GM12801 (cell line): ENCODE measurements around the gene ATF3.

Experiments
- CTCF ChIP-seq: IDR thresholded peaks from one replicate; pipeline ENCODE4 v1.5.1; 2011; ENCODE audit warnings: control low read depth; ENCODE audit not compliant: insufficient read length; ENCODE audit errors: extremely low read depth

The ATF3 gene

DNA sequence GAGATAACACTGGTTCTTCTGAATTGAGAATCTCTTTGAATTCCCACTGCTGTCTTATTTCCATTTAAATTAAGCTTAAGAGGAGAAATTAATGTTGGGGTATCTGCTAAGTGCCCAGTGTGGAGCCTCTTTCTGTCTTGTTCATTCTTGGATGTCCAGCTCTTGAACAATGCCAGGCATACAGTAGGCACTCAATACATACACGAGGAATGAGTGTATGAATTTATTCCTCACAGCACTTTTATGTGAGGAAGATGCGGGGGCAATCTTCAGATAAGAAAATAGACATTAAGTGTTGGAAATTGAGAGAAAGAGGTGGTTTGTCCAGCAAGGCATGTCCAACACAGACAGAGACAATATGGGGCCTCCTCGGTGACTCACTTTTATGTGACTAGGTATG lies 11.8 kb upstream of the ATF3 start:
- no peak for TF ChIP-seq CTCF

DNA sequence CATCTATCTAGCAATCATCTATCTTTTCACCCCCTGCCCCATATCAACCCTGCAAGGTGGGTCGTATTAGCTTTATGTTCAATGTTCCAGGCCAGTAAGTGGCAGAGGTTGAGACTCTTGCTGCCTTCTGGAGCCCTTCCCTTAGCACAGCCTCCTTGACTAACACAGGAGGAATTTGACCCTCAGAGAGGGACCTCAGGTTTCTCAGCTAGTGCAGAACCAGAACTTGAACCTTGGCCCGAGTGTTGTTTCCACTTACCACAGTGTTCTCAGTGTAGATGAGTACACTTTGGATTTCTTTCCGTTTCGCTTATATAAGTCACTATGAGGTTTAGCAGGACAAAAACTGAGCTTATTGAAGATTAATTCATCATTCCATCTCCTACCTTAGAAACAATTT lies 11.1 kb upstream of the ATF3 start:
- no peak for TF ChIP-seq CTCF

DNA sequence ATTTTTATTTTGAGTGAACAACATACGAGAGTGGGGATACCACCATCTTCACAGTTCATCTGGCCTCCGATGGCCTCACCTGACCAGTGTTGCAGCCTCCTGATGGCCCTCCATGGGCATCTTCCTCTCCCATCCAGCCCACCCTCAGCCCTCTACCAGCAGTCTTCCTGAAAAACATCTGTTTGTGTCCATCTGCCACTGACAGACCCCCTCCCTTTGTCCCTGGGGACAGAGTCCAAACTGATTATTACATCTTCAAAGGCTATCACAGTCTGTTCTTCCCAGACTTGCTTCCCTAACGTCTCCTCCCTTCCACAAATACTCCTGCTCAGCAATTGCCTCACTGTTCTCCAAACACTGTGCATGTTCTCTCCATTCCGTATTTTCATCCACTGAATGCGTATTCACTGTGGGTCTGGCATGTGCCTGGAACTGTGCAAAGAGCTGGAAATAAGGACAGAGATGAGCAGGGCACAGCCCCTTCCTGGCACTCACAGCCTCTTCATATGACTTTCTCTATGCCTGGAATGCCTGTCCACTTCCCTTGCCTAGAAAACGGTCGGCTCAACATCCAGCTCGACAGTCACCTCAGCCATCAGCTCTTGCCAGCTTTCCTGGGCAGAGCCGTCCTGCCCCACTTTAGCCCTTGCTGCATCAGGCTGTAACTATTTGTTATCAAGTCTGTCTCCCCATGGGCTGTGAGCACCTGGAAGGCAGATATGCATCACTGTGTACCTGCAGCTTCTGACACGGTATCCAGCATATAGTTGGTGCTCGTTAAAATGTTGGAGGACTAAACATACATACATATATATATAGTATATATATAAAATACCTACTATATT lies 8.3 kb upstream of the ATF3 start:
- TF ChIP-seq CTCF: no peak

DNA sequence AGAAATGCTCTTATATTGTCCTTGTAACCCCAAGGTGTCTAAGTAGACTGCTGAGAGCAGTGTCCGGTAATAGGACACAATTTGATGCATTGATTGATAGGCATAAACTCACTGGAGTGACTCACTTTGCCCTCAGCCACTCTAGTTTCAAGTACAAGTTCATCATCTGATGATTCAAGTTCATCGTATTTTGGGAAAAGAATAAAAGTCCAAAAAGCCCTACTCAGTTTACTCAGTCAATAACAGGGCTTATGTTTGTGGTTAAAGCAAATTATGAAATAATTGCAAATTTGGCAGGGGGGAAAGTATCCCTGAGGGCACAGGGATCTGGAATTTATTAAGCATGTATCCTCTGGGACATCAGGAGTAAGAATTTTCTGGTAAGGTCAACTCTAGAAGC lies 7.6 kb upstream of the ATF3 start:
- no peak for TF ChIP-seq CTCF

- TF ChIP-seq CTCF: no peak
These were observed 7.0 kb upstream of the ATF3 start for GRCh38 chr1:212601524-212601923.

DNA sequence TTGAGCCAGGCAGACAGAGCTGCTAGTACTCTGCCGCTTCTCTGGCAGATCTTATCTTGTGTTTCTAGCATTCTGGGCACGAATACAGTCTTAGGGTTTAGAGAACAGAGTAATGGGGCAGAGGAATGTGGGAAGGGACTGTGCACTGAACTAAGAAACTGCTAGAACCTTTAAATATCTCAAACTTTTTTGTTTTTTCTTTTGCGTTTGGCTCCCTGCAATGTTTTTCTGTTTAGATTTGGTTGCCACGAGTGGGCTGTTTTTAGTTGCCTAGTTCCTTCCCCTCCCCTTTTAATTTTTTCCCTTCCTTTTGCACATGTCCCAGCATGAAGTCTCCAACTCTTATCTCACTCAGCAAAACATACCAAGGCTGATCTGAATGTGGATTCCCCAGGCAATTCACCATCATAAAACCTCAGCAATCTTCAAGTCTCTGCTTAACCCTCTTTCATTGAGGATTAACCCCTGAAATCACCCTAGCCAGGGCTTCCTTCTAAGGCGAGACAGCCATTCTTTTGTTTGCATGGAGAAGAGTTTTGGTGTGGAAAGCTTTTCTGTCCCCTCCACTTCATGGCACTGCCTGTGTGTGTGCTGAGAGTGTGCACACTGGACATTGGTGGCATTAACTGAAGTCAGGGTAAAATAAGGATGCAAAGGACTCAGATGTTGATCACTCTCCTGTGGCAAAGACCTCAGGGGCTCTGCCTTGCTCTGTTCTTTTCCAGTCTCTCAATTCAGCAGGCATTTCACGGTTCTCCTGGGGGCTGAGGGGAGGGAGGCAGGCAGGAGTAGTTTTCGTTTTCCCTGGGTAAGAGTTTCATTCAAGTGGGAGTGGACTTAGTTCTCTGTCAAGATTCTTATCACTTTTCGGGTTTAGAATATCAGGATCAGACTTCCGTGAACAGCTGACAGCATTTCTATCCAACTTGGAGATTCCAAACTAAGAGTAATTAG lies 2.8 kb upstream of the ATF3 start:
- TF ChIP-seq CTCF: no peak
